ENCODE results near the gene LRIT1. TPM values are rescaled to one million over a fixed set of nuclear protein-coding genes. Genes with fewer than 3 reads are reported as not detected.
"Not testable (repeated sequence)": the region's sequence is repeated elsewhere in the genome, so short reads cannot be mapped to it uniquely, and the experiment has no call there.

The LRIT1 gene
- not detected in 2 replicates for total RNA-seq

- intact Hi-C loops (cut with micrococcal nuclease), result no loop called here
Measured at GRCh38 chr10:84241185-84241790, at the start of gene LRIT1. Gene LRIT1 (minus strand): TSS chr10:84241546. CDS start chr10:84241439, 107 bp downstream.

GRCh38 chr10:84290235-84290634 is 48.9 kb upstream of the LRIT1 start:
- intact Hi-C loops (cut with micrococcal nuclease), result no loop called here

- intact Hi-C loops (cut with micrococcal nuclease), result no loop called here
Measured at GRCh38 chr10:84289521-84290200, 48.3 kb upstream of the LRIT1 start.

- intact Hi-C loops (cut with micrococcal nuclease), result no loop called here
Measured at GRCh38 chr10:84288151-84288550, 46.8 kb upstream of the LRIT1 start.

- intact Hi-C loops (cut with micrococcal nuclease), result no loop called here
Measured at GRCh38 chr10:84286695-84287094, 45.3 kb upstream of the LRIT1 start.

- intact Hi-C loops (cut with micrococcal nuclease), result not testable (repeated sequence)
Measured at GRCh38 chr10:84279876-84280475, 38.6 kb upstream of the LRIT1 start.

- intact Hi-C loops (cut with micrococcal nuclease), result no loop called here
Measured at GRCh38 chr10:84270708-84271107, 29.4 kb upstream of the LRIT1 start.

GRCh38 chr10:84269773-84270172 is 28.4 kb upstream of the LRIT1 start:
- intact Hi-C loops (cut with micrococcal nuclease), result loop anchor here (5.0 to 10.0 kb wide), 2 partner anchors 38 to 445 kb away; no protein-coding TSS in a partner anchor

GRCh38 chr10:84269162-84269561 is 27.8 kb upstream of the LRIT1 start:
- intact Hi-C loops (cut with micrococcal nuclease), result loop anchor here (5.0 to 10.0 kb wide), 2 partner anchors 38 to 446 kb away; no protein-coding TSS in a partner anchor

- intact Hi-C loops (cut with micrococcal nuclease), result loop anchor here (1.0 to 10.0 kb wide), 4 partner anchors 40 to 447 kb away; no protein-coding TSS in a partner anchor
Measured at GRCh38 chr10:84267503-84268126, 26.3 kb upstream of the LRIT1 start.

GRCh38 chr10:84265418-84265817 is 24.1 kb upstream of the LRIT1 start:
- intact Hi-C loops (cut with micrococcal nuclease), result loop anchor here (2.0 to 10.0 kb wide), 3 partner anchors 42 to 449 kb away; no protein-coding TSS in a partner anchor

- intact Hi-C loops (cut with micrococcal nuclease), result loop anchor here (1.0 to 10.0 kb wide), 4 partner anchors 43 to 450 kb away; no protein-coding TSS in a partner anchor
Measured at GRCh38 chr10:84264611-84265141, 23.3 kb upstream of the LRIT1 start.

GRCh38 chr10:84263716-84264115 is 22.4 kb upstream of the LRIT1 start:
- intact Hi-C loops (cut with micrococcal nuclease), result loop anchor here (1.0 to 10.0 kb wide), 3 partner anchors 111 to 451 kb away; no protein-coding TSS in a partner anchor

- intact Hi-C loops (cut with micrococcal nuclease), result loop anchor here (10.0 kb wide), 1 partner anchor 452 kb away; no protein-coding TSS in a partner anchor
Measured at GRCh38 chr10:84262190-84262956, 21.0 kb upstream of the LRIT1 start.

- intact Hi-C loops (cut with micrococcal nuclease), result loop anchor here (10.0 kb wide), 1 partner anchor 453 kb away; no protein-coding TSS in a partner anchor
Measured at GRCh38 chr10:84261236-84261915, 20.0 kb upstream of the LRIT1 start.

GRCh38 chr10:84258034-84258695 is 16.8 kb upstream of the LRIT1 start:
- intact Hi-C loops (cut with micrococcal nuclease), result no loop called here

GRCh38 chr10:84257343-84258020 is 16.1 kb upstream of the LRIT1 start:
- intact Hi-C loops (cut with micrococcal nuclease), result no loop called here

- intact Hi-C loops (cut with micrococcal nuclease), result no loop called here
Measured at GRCh38 chr10:84256510-84257342, 15.4 kb upstream of the LRIT1 start.

All from T-helper 2 cell treated with Interferon-gamma antibody and Interleukin-4, amounts not matched to agents 100 ng/mL and 5 ng/mL, for 36 hours (primary cell).